Measurements from ENCODE around the gene NBPF3.
A peak's percentile ranks its signal among the peaks of the same experiment; 100 is the strongest.

Gene NBPF3

GRCh38 chr1:21510113-21510493 lies 70.2 kb downstream of the NBPF3 start:
- Histone ChIP-seq H3K4me1 (ENCODE audit: low read length) (no peaks in the 10 kb centered on the region), H3K27ac (ENCODE audit: low read length) (no peak overlapping the region), H3K9me3 (replicated peaks; ENCODE audit: insufficient read depth, low read length) (no peaks in the 10 kb centered on the region), H3K4me3 (ENCODE audit: low read length) (no peak overlapping the region), H3K4me2 (ENCODE audit: low read depth, low read length) (no peak overlapping the region), H3K27me3 (replicated peaks; ENCODE audit: insufficient read depth, low read length) (peaks cover 91% of the 10 kb centered on the region), H3F3A (ENCODE audit: insufficient read depth, low read length) (no peaks in the 10 kb centered on the region), H3K36me3 (replicated peaks; ENCODE audit: insufficient read depth, low read length) (no peaks in the 10 kb centered on the region), H4K20me1 (ENCODE audit: insufficient read depth, low read length) (no peaks in the 10 kb centered on the region), H3K9ac (ENCODE audit: low read length) (no peak overlapping the region), H2AFZ (ENCODE audit: low read length) (no peak overlapping the region), H3K9me2 (replicated peaks; ENCODE audit: insufficient read depth, low read length) (no peaks in the 10 kb centered on the region), H3K79me2 (ENCODE audit: low read length) (no peaks in the 10 kb centered on the region)
- no peak for DNase-seq
- TF ChIP-seq EZH2phosphoT487 (IDR thresholded peaks at IDR 0.05; ENCODE audit: low read length): no peak
- no peak for TF ChIP-seq EZH2 (optimal IDR thresholded peaks at IDR 0.05; ENCODE audit: low read depth, low read length)

- Histone ChIP-seq H2AFZ (ENCODE audit: low read length) (no peak overlapping the region), H3K9me2 (replicated peaks; ENCODE audit: insufficient read depth, low read length) (no peaks in the 10 kb centered on the region), H3K27ac (ENCODE audit: low read length) (no peak overlapping the region), H3K79me2 (ENCODE audit: low read length) (no peaks in the 10 kb centered on the region), H3K36me3 (replicated peaks; ENCODE audit: insufficient read depth, low read length) (no peaks in the 10 kb centered on the region), H3K4me1 (ENCODE audit: low read length) (no peaks in the 10 kb centered on the region), H4K20me1 (ENCODE audit: insufficient read depth, low read length) (no peaks in the 10 kb centered on the region), H3K9me3 (replicated peaks; ENCODE audit: insufficient read depth, low read length) (no peaks in the 10 kb centered on the region), H3K27me3 (replicated peaks; ENCODE audit: insufficient read depth, low read length) (peaks cover 83% of the 10 kb centered on the region), H3K4me2 (ENCODE audit: low read depth, low read length) (no peak overlapping the region), H3F3A (ENCODE audit: insufficient read depth, low read length) (no peaks in the 10 kb centered on the region), H3K4me3 (ENCODE audit: low read length) (no peak overlapping the region), H3K9ac (ENCODE audit: low read length) (no peak overlapping the region)
- no peak for DNase-seq
- TF ChIP-seq, protein P1, sequence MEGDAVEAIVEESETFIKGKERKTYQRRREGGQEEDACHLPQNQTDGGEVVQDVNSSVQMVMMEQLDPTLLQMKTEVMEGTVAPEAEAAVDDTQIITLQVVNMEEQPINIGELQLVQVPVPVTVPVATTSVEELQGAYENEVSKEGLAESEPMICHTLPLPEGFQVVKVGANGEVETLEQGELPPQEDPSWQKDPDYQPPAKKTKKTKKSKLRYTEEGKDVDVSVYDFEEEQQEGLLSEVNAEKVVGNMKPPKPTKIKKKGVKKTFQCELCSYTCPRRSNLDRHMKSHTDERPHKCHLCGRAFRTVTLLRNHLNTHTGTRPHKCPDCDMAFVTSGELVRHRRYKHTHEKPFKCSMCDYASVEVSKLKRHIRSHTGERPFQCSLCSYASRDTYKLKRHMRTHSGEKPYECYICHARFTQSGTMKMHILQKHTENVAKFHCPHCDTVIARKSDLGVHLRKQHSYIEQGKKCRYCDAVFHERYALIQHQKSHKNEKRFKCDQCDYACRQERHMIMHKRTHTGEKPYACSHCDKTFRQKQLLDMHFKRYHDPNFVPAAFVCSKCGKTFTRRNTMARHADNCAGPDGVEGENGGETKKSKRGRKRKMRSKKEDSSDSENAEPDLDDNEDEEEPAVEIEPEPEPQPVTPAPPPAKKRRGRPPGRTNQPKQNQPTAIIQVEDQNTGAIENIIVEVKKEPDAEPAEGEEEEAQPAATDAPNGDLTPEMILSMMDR (IDR thresholded peaks at IDR 0.05; ENCODE audit: low read length): no peak
- no peak for TF ChIP-seq EZH2 (optimal IDR thresholded peaks at IDR 0.05; ENCODE audit: low read depth, low read length)
- TF ChIP-seq EZH2phosphoT487 (IDR thresholded peaks at IDR 0.05; ENCODE audit: low read length): no peak
Measured at GRCh38 chr1:21510885-21511578, 71.1 kb downstream of the NBPF3 start.

- Histone ChIP-seq H3K4me1 (ENCODE audit: low read length) (no peaks in the 10 kb centered on the region), H3K79me2 (ENCODE audit: low read length) (no peaks in the 10 kb centered on the region), H4K20me1 (ENCODE audit: insufficient read depth, low read length) (no peaks in the 10 kb centered on the region), H3K36me3 (replicated peaks; ENCODE audit: insufficient read depth, low read length) (no peaks in the 10 kb centered on the region), H3K4me2 (ENCODE audit: low read depth, low read length) (no peak overlapping the region), H3K4me3 (ENCODE audit: low read length) (no peak overlapping the region), H3K9me3 (replicated peaks; ENCODE audit: insufficient read depth, low read length) (no peaks in the 10 kb centered on the region), H3F3A (ENCODE audit: insufficient read depth, low read length) (no peaks in the 10 kb centered on the region), H3K27ac (ENCODE audit: low read length) (no peak overlapping the region), H3K9me2 (replicated peaks; ENCODE audit: insufficient read depth, low read length) (no peaks in the 10 kb centered on the region), H3K27me3 (replicated peaks; ENCODE audit: insufficient read depth, low read length) (peaks cover 80% of the 10 kb centered on the region), H2AFZ (ENCODE audit: low read length) (no peak overlapping the region), H3K9ac (ENCODE audit: low read length) (no peak overlapping the region)
- peak; percentile 20 for DNase-seq
- TF ChIP-seq, protein P1 (IDR thresholded peaks at IDR 0.05; ENCODE audit: low read length): no peak
- TF ChIP-seq EZH2 (optimal IDR thresholded peaks at IDR 0.05; ENCODE audit: low read depth, low read length) (no peak), EZH2phosphoT487 (IDR thresholded peaks at IDR 0.05; ENCODE audit: low read length) (no peak)
Measured at GRCh38 chr1:21511579-21512522, 71.9 kb downstream of the NBPF3 start.
